Erythroblast (primary cell): ENCODE data around the gene TRIM50.

Source experiments
- GATA1 ChIP-seq: IDR thresholded peaks from 2 replicates; pipeline ENCODE4 v1.6.1; 2011; ENCODE audit warnings: low read depth, mild to moderate bottlenecking, control low read depth, low read length, moderate library complexity
- POLR2A ChIP-seq: IDR thresholded peaks from 2 replicates; pipeline ENCODE4 v1.6.1; 2011; ENCODE audit warnings: mild to moderate bottlenecking, low read length

GRCh38 chr7:73349763-73350162 lies 21.9 kb upstream of the TRIM50 start:
- TF ChIP-seq POLR2A = no peak
- TF ChIP-seq GATA1 = no peak
